Effector memory CD8-positive, alpha-beta T cell (primary cell): ENCODE data around the gene DDIT3.
"Not testable (repeated sequence)": the region's sequence is repeated elsewhere in the genome, so short reads cannot be mapped to it uniquely, and the experiment has no call there.

Experiments
- ATAC-seq: fragments of 150-1000 bp; cut with Tn5 transposase; replicated peaks from 2 replicates; pipeline ENCODE4 v1.10.0; 2021; ENCODE audit warnings: mild to moderate bottlenecking, moderate library complexity
- DNase-seq, 3 experiments: peaks; one replicate each; pipeline ENCODE4 v3.0.0; 2021
- H3K27ac Mint-ChIP-seq, 2 donors: one replicate each; pipeline ENCODE4 v1.8.0; 2022; ENCODE audit warnings: mild to moderate bottlenecking in 2 of 2, mixed read lengths in 2 of 2, moderate library complexity in 2 of 2
- H3K27me3 Mint-ChIP-seq, 2 donors: one replicate each; pipeline ENCODE4 v1.8.0; 2022; ENCODE audit warnings: mixed read lengths in 2 of 2
- H3K36me3 Mint-ChIP-seq: one replicate; pipeline ENCODE4 v1.8.0; 2022; ENCODE audit warnings: mild to moderate bottlenecking, moderate library complexity, mixed read lengths; ENCODE audit not compliant: insufficient read depth
- H3K4me1 Mint-ChIP-seq, 2 donors: one replicate each; pipeline ENCODE4 v1.8.0; 2022; ENCODE audit warnings: low read depth in 2 of 2, mixed read lengths in 2 of 2
- H3K4me3 Mint-ChIP-seq, 2 donors: one replicate each; pipeline ENCODE4 v1.8.0; 2022; ENCODE audit warnings: mild to moderate bottlenecking in 2 of 2, mixed read lengths in 2 of 2, moderate library complexity in 2 of 2
- H3K9me3 Mint-ChIP-seq, 2 donors: one replicate each; pipeline ENCODE4 v1.8.0; 2022; ENCODE audit warnings: mixed read lengths in 2 of 2

DDIT3 gene

GRCh38 chr12:57506541-57506940 lies 13.8 kb downstream of the DDIT3 start:
- H3K27ac Mint-ChIP-seq, H3K27me3 Mint-ChIP-seq, H3K4me3 Mint-ChIP-seq, H3K4me1 Mint-ChIP-seq, DNase-seq, H3K9me3 Mint-ChIP-seq, ATAC-seq: not testable (repeated sequence)
- H3K36me3 Mint-ChIP-seq: peaks cover 84% of the 10 kb centered on the region

DNA sequence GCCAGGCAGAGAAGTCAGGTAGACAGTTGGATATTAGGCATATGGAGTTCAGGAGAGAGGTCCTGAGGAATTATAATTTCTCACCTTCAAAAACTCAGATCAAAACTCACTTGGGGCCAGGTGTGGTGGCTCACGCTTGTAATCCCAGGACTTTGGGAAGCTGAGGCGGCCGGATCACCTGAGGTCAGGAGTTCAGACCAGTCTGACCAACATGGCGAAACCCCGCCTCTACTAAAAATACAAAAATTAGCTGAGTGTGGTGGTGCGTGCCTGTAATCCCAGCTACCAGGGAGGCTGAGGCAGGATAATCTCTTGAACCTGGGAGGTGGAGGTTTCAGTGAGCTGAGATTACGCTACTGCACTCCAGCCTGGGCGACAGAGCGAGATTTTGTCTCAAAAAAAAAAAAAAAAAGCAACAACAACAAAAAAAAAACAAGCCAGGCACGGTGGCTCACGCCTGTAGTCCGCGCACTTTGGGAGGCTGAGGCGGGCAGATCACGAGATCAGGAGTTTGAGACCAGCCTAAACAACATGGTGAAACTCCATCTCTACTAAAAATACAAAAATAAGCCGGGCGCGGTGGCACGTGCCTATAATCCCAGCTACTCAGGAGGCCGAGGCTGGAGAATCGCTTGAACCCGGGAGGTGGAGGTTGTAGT lies 17.9 kb downstream of the DDIT3 start:
- H3K36me3 Mint-ChIP-seq: peaks cover 90% of the 10 kb centered on the region
- not testable (repeated sequence) for H3K27me3 Mint-ChIP-seq
- peaks cover 5 to 13% of the 10 kb centered on the region in 2 donors for H3K4me1 Mint-ChIP-seq

DNA sequence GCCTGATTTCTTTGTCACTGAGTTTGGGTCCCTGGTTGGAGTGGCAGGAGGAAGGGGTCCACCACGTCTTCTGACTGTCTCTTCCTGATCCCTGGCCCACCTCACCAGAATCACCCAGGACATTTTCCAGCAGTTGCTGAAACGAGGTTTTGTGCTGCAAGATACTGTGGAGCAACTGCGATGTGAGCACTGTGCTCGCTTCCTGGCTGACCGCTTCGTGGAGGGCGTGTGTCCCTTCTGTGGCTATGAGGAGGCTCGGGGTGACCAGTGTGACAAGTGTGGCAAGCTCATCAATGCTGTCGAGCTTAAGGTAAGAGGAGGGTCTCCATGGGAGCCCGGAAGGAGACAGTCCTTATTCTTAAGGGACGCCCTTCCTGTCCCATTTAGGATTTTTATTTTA lies 20.1 kb downstream of the DDIT3 start:
- Mint-ChIP-seq H3K36me3 (peaks cover 90% of the 10 kb centered on the region), H3K9me3 (no peaks in the 10 kb centered on the region), H3K4me1 (peaks cover 7 to 19% of the 10 kb centered on the region in 2 donors), H3K27ac (no peak overlapping the region), H3K4me3 (no peak overlapping the region), H3K27me3 (no peaks in the 10 kb centered on the region)
- DNase-seq: no peak
- ATAC-seq: no peak

More for the DNA sequence above, 17.9 kb downstream of the DDIT3 start:
- ATAC-seq, H3K4me3 Mint-ChIP-seq, DNase-seq, H3K27ac Mint-ChIP-seq, H3K9me3 Mint-ChIP-seq: not testable (repeated sequence)

DNA sequence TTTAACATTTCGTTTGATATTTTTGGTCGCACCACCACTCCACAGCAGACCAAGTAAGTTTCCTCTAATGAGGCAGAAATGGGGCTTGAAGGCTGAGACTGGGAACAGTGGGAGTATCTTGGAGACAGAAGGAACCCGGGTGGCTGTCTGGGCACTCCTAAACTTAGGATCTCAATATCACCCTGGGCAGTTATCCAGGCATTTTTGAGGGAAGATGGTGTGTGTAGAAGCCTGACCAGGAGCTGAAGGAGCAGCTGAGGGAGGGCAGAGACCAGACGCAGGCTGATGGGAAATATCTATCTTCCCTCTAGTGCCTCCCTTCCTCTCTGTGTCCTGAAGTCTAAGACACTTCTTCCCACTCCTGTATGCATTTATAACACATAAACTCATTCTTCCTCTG lies 21.7 kb downstream of the DDIT3 start:
- H3K36me3 Mint-ChIP-seq: peaks cover 83% of the 10 kb centered on the region
- H3K4me3 Mint-ChIP-seq: no peak overlapping the region
- ATAC-seq (no peak), DNase-seq (no peak)
- H3K9me3 Mint-ChIP-seq: no peaks in the 10 kb centered on the region
- peaks cover 7 to 19% of the 10 kb centered on the region in 2 donors for H3K4me1 Mint-ChIP-seq
- no peaks in the 10 kb centered on the region for H3K27me3 Mint-ChIP-seq
- peak overlapping the region in 1 of 2 donors; percentile 11 for H3K27ac Mint-ChIP-seq

GRCh38 chr12:57498132-57498502 lies 22.2 kb downstream of the DDIT3 start:
- Mint-ChIP-seq H3K36me3 (peaks cover 79% of the 10 kb centered on the region), H3K4me3 (no peak overlapping the region), H3K27ac (peak overlapping the region; percentile 11 to 16), H3K27me3 (no peaks in the 10 kb centered on the region), H3K9me3 (no peaks in the 10 kb centered on the region), H3K4me1 (peaks cover 7 to 19% of the 10 kb centered on the region in 2 donors)
- DNase-seq: no peak
- ATAC-seq: no peak

GRCh38 chr12:57497223-57498131 lies 22.8 kb downstream of the DDIT3 start:
- Mint-ChIP-seq H3K4me1 (peaks cover 7 to 19% of the 10 kb centered on the region in 2 donors), H3K27ac (peak overlapping the region; percentile 11 to 16), H3K27me3 (no peaks in the 10 kb centered on the region), H3K36me3 (peaks cover 78% of the 10 kb centered on the region), H3K9me3 (no peaks in the 10 kb centered on the region), H3K4me3 (no peak overlapping the region)
- ATAC-seq (no peak), DNase-seq (no peak)

GRCh38 chr12:57496822-57497221 lies 23.5 kb downstream of the DDIT3 start:
- no peak for DNase-seq
- Mint-ChIP-seq H3K27me3 (no peaks in the 10 kb centered on the region), H3K4me3 (no peak overlapping the region), H3K9me3 (no peaks in the 10 kb centered on the region), H3K4me1 (peaks cover 7 to 16% of the 10 kb centered on the region in 2 donors), H3K36me3 (peaks cover 78% of the 10 kb centered on the region), H3K27ac (no peak overlapping the region)
- ATAC-seq: no peak

DNA sequence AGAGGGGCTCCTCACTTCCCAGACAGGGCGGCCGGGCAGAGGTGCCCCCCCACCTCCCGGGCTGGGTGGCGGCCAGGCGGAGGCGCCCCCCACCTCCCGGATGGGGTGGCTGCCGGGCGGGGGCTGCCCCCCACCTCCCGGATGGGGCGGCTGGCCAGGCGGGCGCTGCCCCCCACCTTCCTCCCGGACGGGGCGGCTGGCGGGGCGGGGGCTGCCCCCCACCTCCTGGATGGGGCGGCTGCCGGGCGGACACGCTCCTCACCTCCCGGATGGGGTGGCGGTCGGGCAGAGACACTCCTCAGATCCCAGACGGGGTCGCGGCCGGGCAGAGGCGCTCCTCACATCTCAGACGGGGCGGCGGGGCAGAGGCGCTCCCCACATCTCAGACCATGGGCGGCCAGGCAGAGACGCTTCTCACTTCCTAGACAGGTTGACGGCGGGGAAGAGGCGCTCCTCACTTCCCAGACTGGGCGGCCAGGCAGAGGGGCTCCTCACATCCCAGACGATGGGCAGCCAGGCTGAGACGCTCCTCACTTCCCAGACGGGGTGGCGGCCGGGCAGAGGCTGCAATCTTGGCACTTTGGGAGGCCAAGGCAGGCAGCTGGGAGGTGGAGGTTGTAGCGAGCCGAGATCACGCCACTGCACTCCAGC lies 25.1 kb downstream of the DDIT3 start:
- Mint-ChIP-seq H3K36me3 (peaks cover 79% of the 10 kb centered on the region), H3K4me1 (peaks cover 8 to 15% of the 10 kb centered on the region in 2 donors)
- not testable (repeated sequence) for ATAC-seq, H3K27me3 Mint-ChIP-seq, H3K27ac Mint-ChIP-seq, H3K4me3 Mint-ChIP-seq, H3K9me3 Mint-ChIP-seq, DNase-seq

- H3K9me3 Mint-ChIP-seq: no peaks in the 10 kb centered on the region
- DNase-seq (no peak), ATAC-seq (no peak)
- no peaks in the 10 kb centered on the region for H3K27me3 Mint-ChIP-seq
- H3K4me3 Mint-ChIP-seq: no peak overlapping the region
- peak overlapping the region in 1 of 2 donors; percentile 50 for H3K27ac Mint-ChIP-seq
- H3K4me1 Mint-ChIP-seq: peaks cover 19 to 23% of the 10 kb centered on the region in 2 donors
- peaks cover 58% of the 10 kb centered on the region for H3K36me3 Mint-ChIP-seq
Observed at GRCh38 chr12:57491393-57492280, 28.7 kb downstream of the DDIT3 start.

DNA sequence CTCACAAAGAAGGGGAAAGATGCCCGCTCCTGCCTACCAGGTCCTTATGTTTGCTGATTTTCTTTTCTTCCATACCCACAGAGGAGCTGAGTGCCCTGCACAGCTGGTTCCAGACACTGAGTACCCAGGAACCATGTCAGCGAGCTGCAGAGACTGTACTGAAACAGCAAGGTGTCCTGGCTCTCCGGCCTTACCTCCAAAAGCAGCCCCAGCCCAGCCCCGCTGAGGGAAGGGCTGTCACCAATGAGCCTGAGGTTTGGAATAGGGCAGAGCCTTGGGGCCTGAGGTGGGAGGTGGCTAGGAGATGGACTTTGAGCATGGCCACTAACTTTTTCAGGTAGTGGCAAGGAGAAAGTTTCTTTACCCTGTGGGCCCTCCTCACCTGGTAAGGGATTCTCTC lies 30.2 kb downstream of the DDIT3 start:
- H3K36me3 Mint-ChIP-seq: peaks cover 50% of the 10 kb centered on the region
- no peak overlapping the region for H3K4me3 Mint-ChIP-seq
- no peaks in the 10 kb centered on the region for H3K9me3 Mint-ChIP-seq
- DNase-seq (no peak), ATAC-seq (no peak)
- H3K4me1 Mint-ChIP-seq: peaks cover 19 to 23% of the 10 kb centered on the region in 2 donors
- H3K27ac Mint-ChIP-seq: peak overlapping the region in 1 of 2 donors; percentile 84
- no peaks in the 10 kb centered on the region for H3K27me3 Mint-ChIP-seq

DNA sequence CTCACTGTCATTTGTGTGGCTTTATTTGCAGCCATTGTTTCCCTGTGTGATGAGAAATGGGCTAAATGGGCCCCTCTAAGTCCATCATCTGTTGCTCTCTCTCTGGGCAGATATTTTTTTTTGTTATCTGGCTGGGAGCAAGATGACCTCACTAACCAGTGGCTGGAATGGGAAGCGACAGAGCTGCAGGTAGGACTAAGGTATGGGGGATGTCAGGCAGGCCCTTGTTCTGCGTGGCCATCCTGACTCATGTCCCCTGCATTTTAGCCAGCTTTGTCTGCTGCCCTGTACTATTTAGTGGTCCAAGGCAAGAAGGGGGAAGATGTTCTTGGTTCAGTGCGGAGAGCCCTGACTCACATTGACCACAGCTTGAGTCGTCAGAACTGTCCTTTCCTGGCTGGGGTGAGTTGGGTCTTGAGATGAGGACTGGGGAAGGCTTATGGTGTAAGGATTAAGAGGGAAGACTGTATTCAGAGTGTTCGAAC lies 31.1 kb downstream of the DDIT3 start:
- Mint-ChIP-seq H3K4me1 (peaks cover 19 to 23% of the 10 kb centered on the region in 2 donors), H3K9me3 (no peaks in the 10 kb centered on the region), H3K4me3 (peak overlapping the region; percentile 90 to 99), H3K36me3 (peaks cover 44% of the 10 kb centered on the region), H3K27me3 (no peaks in the 10 kb centered on the region), H3K27ac (peak overlapping the region; percentile 60 to 84)
- DNase-seq: no peak
- no peak for ATAC-seq

GRCh38 chr12:57488402-57489156 lies 31.7 kb downstream of the DDIT3 start:
- Mint-ChIP-seq H3K27me3 (no peaks in the 10 kb centered on the region), H3K9me3 (no peaks in the 10 kb centered on the region), H3K4me3 (peak overlapping the region; percentile 90 to 99), H3K36me3 (peaks cover 40% of the 10 kb centered on the region), H3K27ac (peak overlapping the region; percentile 84 to 97), H3K4me1 (peaks cover 19 to 23% of the 10 kb centered on the region in 2 donors)
- ATAC-seq (no peak), DNase-seq (no peak)
